SK-N-SH treated with all-trans-retinoic acid at 6 μM for 48 hours (cell line): ENCODE data around the gene LHB.
A peak's percentile ranks its signal among the peaks of the same experiment; 100 is the strongest.

Source experiments
- ATAC-seq: fragments of 200-7000 bp; cut with Tn5 transposase; 3 replicates; pipeline ENCODE4 v1.9.1; 2020; ENCODE audit warnings: mild to moderate bottlenecking, moderate library complexity
- ARNTL ChIP-seq: fragments of 450-650 bp; formaldehyde crosslinking; IDR thresholded peaks from 2 replicates; pipeline ENCODE4 v1.5.0; 2020; ENCODE audit warnings: low read depth, mild to moderate bottlenecking, moderate library complexity, borderline replicate concordance
- BACH2 ChIP-seq: fragments of 250-450 bp; sonication (Bioruptor Pico); IDR thresholded peaks from 2 replicates; pipeline ENCODE4 v1.9.0; 2021; ENCODE audit warnings: mild to moderate bottlenecking, borderline replicate concordance
- CREB5 ChIP-seq: fragments of 250-450 bp; sonication (Bioruptor Pico); IDR thresholded peaks from 2 replicates; pipeline ENCODE4 v1.5.1; 2020; ENCODE audit warnings: low read depth, mild to moderate bottlenecking, moderate library complexity
- CSDC2 ChIP-seq: fragments of 250-450 bp; sonication (Bioruptor Pico); IDR thresholded peaks from 2 replicates; pipeline ENCODE4 v1.5.0; 2020; ENCODE audit warnings: mild to moderate bottlenecking, moderate library complexity
- GLIS3 ChIP-seq: fragments of 250-450 bp; sonication (Bioruptor Pico); IDR thresholded peaks from 2 replicates; pipeline ENCODE4 v1.5.0; 2020; ENCODE audit warnings: mild to moderate bottlenecking, moderate library complexity
- ISL1 ChIP-seq: fragments of 250-450 bp; sonication (Bioruptor Pico); IDR thresholded peaks from 2 replicates; pipeline ENCODE4 v2.1.2; 2022; ENCODE audit warnings: mild to moderate bottlenecking, moderate library complexity
- RARB ChIP-seq: fragments of 250-450 bp; sonication (Bioruptor Pico); IDR thresholded peaks from 2 replicates; pipeline ENCODE4 v1.8.0; 2021; ENCODE audit warnings: mild to moderate bottlenecking, moderate library complexity
- SNAI2 ChIP-seq: fragments of 250-450 bp; sonication (Bioruptor Pico); IDR thresholded peaks from 2 replicates; pipeline ENCODE4 v1.5.0; 2020; ENCODE audit warnings: mild to moderate bottlenecking, moderate library complexity
- TCF4 ChIP-seq: fragments of 250-450 bp; sonication (Bioruptor Pico); IDR thresholded peaks from 2 replicates; pipeline ENCODE4 v1.8.0; 2021; ENCODE audit warnings: mild to moderate bottlenecking, moderate library complexity, borderline replicate concordance
- TOX ChIP-seq: fragments of 250-450 bp; sonication (Bioruptor Pico); IDR thresholded peaks from 2 replicates; pipeline ENCODE4 v1.8.0; 2021; ENCODE audit warnings: mild to moderate bottlenecking, moderate library complexity, borderline replicate concordance
- TSHZ2 ChIP-seq: fragments of 250-450 bp; sonication (Bioruptor Pico); IDR thresholded peaks from 2 replicates; pipeline ENCODE4 v1.5.0; 2020; ENCODE audit warnings: mild to moderate bottlenecking, moderate library complexity
- ZFP3 ChIP-seq: fragments of 250-450 bp; sonication (Bioruptor Pico); IDR thresholded peaks from 2 replicates; pipeline ENCODE4 v1.5.0; 2020; ENCODE audit warnings: mild to moderate bottlenecking, moderate library complexity
- ZFP30 ChIP-seq: fragments of 450-650 bp; formaldehyde crosslinking; IDR thresholded peaks from 2 replicates; pipeline ENCODE4 v1.5.0; 2022; ENCODE audit warnings: mild to moderate bottlenecking, moderate library complexity
- ZNF565 ChIP-seq: fragments of 450-650 bp; formaldehyde crosslinking; conservative IDR thresholded peaks from 2 replicates; pipeline ENCODE4 v1.5.0; 2020; ENCODE audit warnings: low read depth, mild to moderate bottlenecking, moderate library complexity
- ZNF70 ChIP-seq: fragments of 450-650 bp; formaldehyde crosslinking; IDR thresholded peaks from 2 replicates; pipeline ENCODE4 v1.5.0; 2020; ENCODE audit warnings: mild to moderate bottlenecking, moderate library complexity
- ZNF8 ChIP-seq: fragments of 450-650 bp; formaldehyde crosslinking; IDR thresholded peaks from 2 replicates; pipeline ENCODE4 v1.5.0; 2020; ENCODE audit warnings: mild to moderate bottlenecking, moderate library complexity
- TF ChIP-seq, protein P1 (sequence below): fragments of 250-450 bp; sonication (Bioruptor Pico); IDR thresholded peaks from 2 replicates; pipeline ENCODE4 v1.5.1; 2021; ENCODE audit warnings: mild to moderate bottlenecking, moderate library complexity
- TF ChIP-seq, protein P2 (sequence below): fragments of 250-450 bp; sonication (Bioruptor Pico); IDR thresholded peaks from 2 replicates; pipeline ENCODE4 v1.8.0; 2020; ENCODE audit warnings: mild to moderate bottlenecking, moderate library complexity, borderline replicate concordance
- TF ChIP-seq, protein P3 (sequence below): fragments of 250-450 bp; sonication (Bioruptor Pico); IDR thresholded peaks from 2 replicates; pipeline ENCODE4 v1.8.0; 2021; ENCODE audit warnings: low read depth, mild to moderate bottlenecking, moderate library complexity, borderline replicate concordance

The LHB gene

GRCh38 chr19:49017041-49017665 is at the start of gene LHB:
Gene LHB, minus strand, starts transcription at chr19:49017091. Its CDS starts 10 bp downstream, at chr19:49017081.
- no peak for ATAC-seq
- no peak for TF ChIP-seq TSHZ2
- TF ChIP-seq TOX (CRISPR knock-in tag), result no peak
- TF ChIP-seq CREB5 (CRISPR knock-in tag), result no peak
- TF ChIP-seq, protein P1, sequence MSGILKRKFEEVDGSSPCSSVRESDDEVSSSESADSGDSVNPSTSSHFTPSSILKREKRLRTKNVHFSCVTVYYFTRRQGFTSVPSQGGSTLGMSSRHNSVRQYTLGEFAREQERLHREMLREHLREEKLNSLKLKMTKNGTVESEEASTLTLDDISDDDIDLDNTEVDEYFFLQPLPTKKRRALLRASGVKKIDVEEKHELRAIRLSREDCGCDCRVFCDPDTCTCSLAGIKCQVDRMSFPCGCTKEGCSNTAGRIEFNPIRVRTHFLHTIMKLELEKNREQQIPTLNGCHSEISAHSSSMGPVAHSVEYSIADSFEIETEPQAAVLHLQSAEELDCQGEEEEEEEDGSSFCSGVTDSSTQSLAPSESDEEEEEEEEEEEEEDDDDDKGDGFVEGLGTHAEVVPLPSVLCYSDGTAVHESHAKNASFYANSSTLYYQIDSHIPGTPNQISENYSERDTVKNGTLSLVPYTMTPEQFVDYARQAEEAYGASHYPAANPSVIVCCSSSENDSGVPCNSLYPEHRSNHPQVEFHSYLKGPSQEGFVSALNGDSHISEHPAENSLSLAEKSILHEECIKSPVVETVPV (CRISPR knock-in tag), result no peak
- no peak for TF ChIP-seq ISL1 (CRISPR knock-in tag)
- TF ChIP-seq BACH2 (CRISPR knock-in tag), result no peak
- TF ChIP-seq ZFP30 (CRISPR knock-in tag), result no peak
- TF ChIP-seq CSDC2 (CRISPR knock-in tag), result no peak
- no peak for TF ChIP-seq RARB (CRISPR knock-in tag)

DNA sequence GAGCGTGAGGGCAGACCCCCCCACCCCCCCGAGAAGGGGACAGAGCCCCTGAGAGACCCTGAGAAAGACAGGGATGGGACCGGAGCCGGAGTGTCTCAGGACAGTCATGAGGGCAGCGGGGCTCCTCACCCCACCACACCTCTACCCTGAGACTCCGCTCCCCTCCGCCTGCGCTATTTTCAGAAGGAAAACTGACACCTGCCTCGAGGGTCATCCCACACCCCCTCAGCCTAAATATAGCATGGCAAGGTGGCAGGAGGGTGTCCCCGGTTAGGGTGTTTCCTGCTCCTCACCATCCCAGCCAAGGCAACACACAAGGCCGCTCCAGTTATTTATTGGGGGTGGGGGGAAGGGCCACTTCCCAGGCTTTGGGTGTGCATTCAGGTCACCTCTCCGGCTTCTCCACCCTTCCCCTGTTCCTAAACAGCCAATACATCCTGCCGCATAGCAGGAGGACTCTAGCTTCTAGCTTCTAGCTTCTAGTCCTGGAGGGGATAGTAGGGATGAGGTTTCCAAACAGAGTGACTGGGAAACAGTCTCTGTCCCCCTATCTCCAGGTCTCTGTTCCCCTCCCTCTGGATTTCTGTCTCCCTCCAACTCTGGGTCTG is 49.1 kb upstream of the LHB start:
- ATAC-seq, result peak; percentile 22
- TF ChIP-seq, protein P2, sequence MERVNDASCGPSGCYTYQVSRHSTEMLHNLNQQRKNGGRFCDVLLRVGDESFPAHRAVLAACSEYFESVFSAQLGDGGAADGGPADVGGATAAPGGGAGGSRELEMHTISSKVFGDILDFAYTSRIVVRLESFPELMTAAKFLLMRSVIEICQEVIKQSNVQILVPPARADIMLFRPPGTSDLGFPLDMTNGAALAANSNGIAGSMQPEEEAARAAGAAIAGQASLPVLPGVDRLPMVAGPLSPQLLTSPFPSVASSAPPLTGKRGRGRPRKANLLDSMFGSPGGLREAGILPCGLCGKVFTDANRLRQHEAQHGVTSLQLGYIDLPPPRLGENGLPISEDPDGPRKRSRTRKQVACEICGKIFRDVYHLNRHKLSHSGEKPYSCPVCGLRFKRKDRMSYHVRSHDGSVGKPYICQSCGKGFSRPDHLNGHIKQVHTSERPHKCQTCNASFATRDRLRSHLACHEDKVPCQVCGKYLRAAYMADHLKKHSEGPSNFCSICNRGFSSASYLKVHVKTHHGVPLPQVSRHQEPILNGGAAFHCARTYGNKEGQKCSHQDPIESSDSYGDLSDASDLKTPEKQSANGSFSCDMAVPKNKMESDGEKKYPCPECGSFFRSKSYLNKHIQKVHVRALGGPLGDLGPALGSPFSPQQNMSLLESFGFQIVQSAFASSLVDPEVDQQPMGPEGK (CRISPR knock-in tag), result no peak
- TF ChIP-seq GLIS3 (no peak), ZNF70 (CRISPR knock-in tag) (no peak), ZFP3 (CRISPR knock-in tag) (no peak), TSHZ2 (no peak), ZNF565 (CRISPR knock-in tag) (no peak), RARB (CRISPR knock-in tag) (no peak), ZNF8 (no peak), ISL1 (CRISPR knock-in tag) (no peak), SNAI2 (CRISPR knock-in tag) (no peak), TCF4 (no peak), ARNTL (no peak), CSDC2 (CRISPR knock-in tag) (no peak), CREB5 (CRISPR knock-in tag) (no peak), ZFP30 (CRISPR knock-in tag) (no peak), BACH2 (CRISPR knock-in tag) (no peak)
- TF ChIP-seq, protein P3, sequence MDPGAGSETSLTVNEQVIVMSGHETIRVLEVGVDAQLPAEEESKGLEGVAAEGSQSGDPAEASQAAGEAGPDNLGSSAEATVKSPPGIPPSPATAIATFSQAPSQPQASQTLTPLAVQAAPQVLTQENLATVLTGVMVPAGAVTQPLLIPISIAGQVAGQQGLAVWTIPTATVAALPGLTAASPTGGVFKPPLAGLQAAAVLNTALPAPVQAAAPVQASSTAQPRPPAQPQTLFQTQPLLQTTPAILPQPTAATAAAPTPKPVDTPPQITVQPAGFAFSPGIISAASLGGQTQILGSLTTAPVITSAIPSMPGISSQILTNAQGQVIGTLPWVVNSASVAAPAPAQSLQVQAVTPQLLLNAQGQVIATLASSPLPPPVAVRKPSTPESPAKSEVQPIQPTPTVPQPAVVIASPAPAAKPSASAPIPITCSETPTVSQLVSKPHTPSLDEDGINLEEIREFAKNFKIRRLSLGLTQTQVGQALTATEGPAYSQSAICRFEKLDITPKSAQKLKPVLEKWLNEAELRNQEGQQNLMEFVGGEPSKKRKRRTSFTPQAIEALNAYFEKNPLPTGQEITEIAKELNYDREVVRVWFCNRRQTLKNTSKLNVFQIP (CRISPR knock-in tag), result no peak
